Testis (tissue), 3 donors: ENCODE data around the gene MIGA2. TPM values are rescaled to one million over a fixed set of nuclear protein-coding genes. Genes with fewer than 3 reads are reported as not detected.
"Not testable (repeated sequence)": the region's sequence is repeated elsewhere in the genome, so short reads cannot be mapped to it uniquely, and the experiment has no call there.

Experiments
- DNase-seq: peaks from one replicate; pipeline ENCODE4 v3.0.0-alpha.2; 2019
- H3K27ac ChIP-seq, 2 donors: fragments of 200-600 bp; sonication (generic); one replicate each; pipeline ENCODE4 v1.5.1; 2019
- H3K27me3 ChIP-seq: fragments of 200-600 bp; sonication (generic); one replicate; pipeline ENCODE4 v1.5.1; 2019
- H3K36me3 ChIP-seq: fragments of 200-600 bp; sonication (generic); one replicate; pipeline ENCODE4 v1.5.1; 2017; ENCODE audit warnings: low read depth; ENCODE audit errors: missing control alignments
- H3K4me1 ChIP-seq: fragments of 200-600 bp; sonication (generic); one replicate; pipeline ENCODE4 v1.5.1; 2019
- H3K4me3 ChIP-seq, 2 donors: fragments of 200-600 bp; sonication (generic); one replicate each; pipeline ENCODE4 v1.5.1; 2017 to 2019
- H3K9me3 ChIP-seq: fragments of 200-600 bp; sonication (generic); one replicate; pipeline ENCODE4 v1.5.1; 2017
- POLR2A ChIP-seq: fragments of 450-650 bp; IDR thresholded peaks from one replicate; pipeline ENCODE4 v1.6.1; 2017; ENCODE audit warnings: antibody characterized with exemption, mild to moderate bottlenecking, moderate library complexity
- WGBS, 2 donors: methylation state at CpG; one replicate each; pipeline ENCODE4 v1.1.5; 2018; 5-methylcytosine and 5-hydroxymethylcytosine counted together
- intact Hi-C: fragments of 100-400 bp; cut with DNase I; formaldehyde crosslinking; loops from one replicate; pipeline ENCODE4 v1.15.1; 2023; ENCODE audit warnings: low total_unique reads
- polyA plus RNA-seq: library from polyadenylated mRNA; stranded (reverse); fragments of 350-450 nt; fragmentation: Illumina TruSeq; extraction: RNeasy Lipid Tissue Mini Kit (QIAGEN cat#74804); gene quantifications from one replicate; pipeline ENCODE4 v1.2.3, GENCODE V29; 2014; ENCODE audit warnings: low read depth, low replicate concordance; ENCODE audit not compliant: insufficient read depth
- total RNA-seq, 2 donors: library from RNA; depleted of rRNA; stranded (reverse); fragments of >200 nt; gene quantifications; one replicate each; pipeline ENCODE4 v1.2.3, GENCODE V29; 2016
- TF ChIP-seq, protein P1 (sequence below), 3 experiments: fragments of 450-650 bp in 2 of 3; fragments of 200-600 bp in 1 of 3; sonication (generic) in 1 of 3; IDR thresholded peaks; one replicate each; pipeline ENCODE4 v1.5.1; 2016 to 2019; ENCODE audit warnings: antibody characterized with exemption in 3 of 3, mild to moderate bottlenecking in 2 of 3, moderate library complexity in 1 of 3

MIGA2 gene
- total and polyA plus RNA-seq, 3 donors from 2014 or later, result 22.9 to 42.7 (median 42.0) TPM

DNA sequence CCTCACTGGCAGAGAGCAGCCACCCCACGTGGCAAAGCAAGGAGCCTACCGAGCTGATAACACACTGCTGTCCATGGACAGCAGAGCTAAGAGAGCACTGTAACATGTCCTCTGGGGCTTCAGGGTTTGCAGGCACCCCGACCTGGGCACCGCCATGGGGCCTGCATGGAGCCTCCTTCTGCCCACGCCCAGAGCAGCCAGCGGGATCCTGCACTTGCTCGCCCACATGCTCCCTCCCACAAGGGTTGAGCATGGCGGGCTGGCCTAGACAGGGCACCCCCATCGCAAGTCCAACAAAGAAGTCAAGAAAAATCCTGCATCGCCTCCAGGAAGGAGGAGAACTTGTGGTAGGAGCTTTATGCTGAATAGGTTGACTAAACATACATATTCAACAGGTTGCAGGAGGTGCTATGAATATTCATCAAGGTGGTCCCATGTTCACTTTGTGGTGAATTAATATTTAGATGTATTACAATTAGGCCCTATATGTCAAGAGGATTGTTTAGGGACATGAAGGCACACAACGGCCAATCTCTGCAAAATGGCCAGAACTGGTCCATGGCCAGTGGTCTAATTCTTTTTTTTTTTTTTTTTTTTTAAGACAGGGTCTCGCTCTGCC, 3.8 kb upstream of the MIGA2 start:
- intact Hi-C loops, result no loop called here
- Histone ChIP-seq H3K9me3 (no peaks in the 10 kb centered on the region), H3K27ac (no peak overlapping the region), H3K36me3 (no peaks in the 10 kb centered on the region), H3K4me1 (peaks cover 12% of the 10 kb centered on the region), H3K4me3 (no peak overlapping the region), H3K27me3 (no peaks in the 10 kb centered on the region)
- TF ChIP-seq, protein P1, sequence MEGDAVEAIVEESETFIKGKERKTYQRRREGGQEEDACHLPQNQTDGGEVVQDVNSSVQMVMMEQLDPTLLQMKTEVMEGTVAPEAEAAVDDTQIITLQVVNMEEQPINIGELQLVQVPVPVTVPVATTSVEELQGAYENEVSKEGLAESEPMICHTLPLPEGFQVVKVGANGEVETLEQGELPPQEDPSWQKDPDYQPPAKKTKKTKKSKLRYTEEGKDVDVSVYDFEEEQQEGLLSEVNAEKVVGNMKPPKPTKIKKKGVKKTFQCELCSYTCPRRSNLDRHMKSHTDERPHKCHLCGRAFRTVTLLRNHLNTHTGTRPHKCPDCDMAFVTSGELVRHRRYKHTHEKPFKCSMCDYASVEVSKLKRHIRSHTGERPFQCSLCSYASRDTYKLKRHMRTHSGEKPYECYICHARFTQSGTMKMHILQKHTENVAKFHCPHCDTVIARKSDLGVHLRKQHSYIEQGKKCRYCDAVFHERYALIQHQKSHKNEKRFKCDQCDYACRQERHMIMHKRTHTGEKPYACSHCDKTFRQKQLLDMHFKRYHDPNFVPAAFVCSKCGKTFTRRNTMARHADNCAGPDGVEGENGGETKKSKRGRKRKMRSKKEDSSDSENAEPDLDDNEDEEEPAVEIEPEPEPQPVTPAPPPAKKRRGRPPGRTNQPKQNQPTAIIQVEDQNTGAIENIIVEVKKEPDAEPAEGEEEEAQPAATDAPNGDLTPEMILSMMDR (IDR thresholded peaks at IDR 0.05), result no peak
- no peak for TF ChIP-seq POLR2A
- DNase-seq, result no peak
- WGBS, 2 donors, result 90 to 91% methylated on average over 10 to 12 of the region's 12 CpGs

DNA sequence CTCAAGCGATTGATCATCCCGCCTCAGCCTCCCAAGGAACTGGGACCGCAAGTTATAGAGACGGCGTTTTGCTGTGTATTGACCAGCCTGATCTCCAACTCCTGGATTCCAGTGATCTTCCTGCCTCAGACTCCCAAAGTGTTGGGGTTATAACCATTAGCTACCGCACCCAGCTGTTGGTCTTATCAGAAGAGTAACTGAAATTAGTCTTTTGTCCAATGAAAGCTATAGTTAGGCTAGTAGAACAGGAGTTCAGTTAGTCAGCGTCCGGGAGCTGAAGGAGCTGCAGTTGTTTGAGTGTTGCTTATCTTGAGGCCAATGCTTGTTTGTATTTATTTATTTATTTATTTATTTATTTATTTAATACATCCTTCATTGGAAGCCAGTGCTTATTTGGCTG, 3.2 kb upstream of the MIGA2 start:
- Histone ChIP-seq H3K27me3 (no peaks in the 10 kb centered on the region), H3K4me1 (peaks cover 18% of the 10 kb centered on the region), H3K27ac (no peak overlapping the region), H3K9me3 (no peaks in the 10 kb centered on the region), H3K36me3 (no peaks in the 10 kb centered on the region), H3K4me3 (no peak overlapping the region)
- no peak for TF ChIP-seq POLR2A
- TF ChIP-seq, protein P1 (IDR thresholded peaks at IDR 0.05), result no peak
- 93% methylated on average over 8 of the region's 8 CpGs for WGBS, 2 donors
- intact Hi-C loops, result no loop called here
- no peak for DNase-seq

DNA sequence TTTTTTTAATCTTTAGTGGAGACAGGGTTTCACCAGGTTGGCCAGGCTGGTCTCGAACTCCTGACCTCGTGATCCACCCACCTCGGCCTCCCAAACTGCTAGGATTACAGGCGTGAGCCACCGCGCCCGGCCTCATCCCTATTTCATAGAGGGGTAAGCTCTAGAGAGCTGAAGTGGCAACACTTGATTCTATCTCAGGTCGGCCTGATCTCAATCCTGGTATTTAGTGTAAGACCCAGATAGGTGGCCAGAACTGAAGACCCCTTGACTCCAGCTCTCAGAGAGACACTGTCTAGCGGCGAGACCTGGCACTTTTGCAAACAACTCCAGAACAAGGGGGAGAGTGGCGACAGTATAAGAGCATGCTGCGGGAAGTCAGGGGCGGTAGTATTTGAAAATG, 588 bp upstream of the MIGA2 start:
- H3K36me3 ChIP-seq, H3K9me3 ChIP-seq, intact Hi-C loops, DNase-seq, H3K27me3 ChIP-seq: not testable (repeated sequence)
- 13 to 46% methylated on average over 12 to 13 of the region's 13 CpGs for WGBS, 2 donors
- H3K27ac ChIP-seq, result peak overlapping the region in 1 of 2 donors; percentile 67
- H3K4me3 ChIP-seq, result peak overlapping the region; percentile 64 to 91
- peaks cover 16% of the 10 kb centered on the region for H3K4me1 ChIP-seq

DNA sequence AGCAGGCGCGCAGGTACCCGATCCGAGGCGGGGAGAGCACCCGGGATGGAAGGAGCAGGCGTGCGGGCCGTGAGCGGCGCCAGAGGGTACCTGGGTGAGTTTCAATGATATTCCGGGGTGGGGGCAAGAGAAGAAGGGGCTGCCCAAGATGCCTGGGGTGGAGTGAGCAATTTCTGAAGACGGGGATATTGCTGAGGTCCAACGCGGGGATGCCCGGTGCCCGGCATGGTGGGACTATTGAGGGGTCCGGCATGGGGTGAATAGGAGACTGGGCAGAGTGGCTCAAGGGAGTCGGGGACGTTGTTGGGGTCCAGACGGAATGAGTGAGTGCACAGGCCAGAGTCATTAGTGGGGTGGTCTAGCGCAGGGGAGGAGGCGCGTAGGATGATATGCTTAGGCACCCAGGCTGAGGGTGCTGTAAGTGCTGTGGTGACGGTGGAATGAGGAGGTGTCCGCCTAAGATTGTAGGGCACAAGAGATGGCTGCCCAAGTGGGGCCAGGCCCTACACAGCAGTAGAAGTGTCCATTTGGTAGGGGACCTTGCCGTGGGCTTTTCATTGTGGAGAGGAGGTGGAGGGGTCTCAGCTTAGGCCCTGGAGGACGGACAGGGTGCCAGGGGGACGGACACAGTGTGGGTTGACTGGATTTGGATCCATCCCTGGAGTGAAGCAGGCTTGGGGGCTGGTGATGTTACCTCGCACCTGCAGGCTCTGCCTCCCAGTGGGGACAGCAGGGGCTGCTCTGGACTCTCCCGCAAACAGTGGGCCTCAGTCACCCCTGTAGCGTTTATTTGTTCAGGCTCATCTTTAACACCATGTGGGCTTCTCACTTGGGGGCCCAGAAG, 719 bp downstream of the MIGA2 start:
- Histone ChIP-seq H3K4me1 (peaks cover 16% of the 10 kb centered on the region), H3K4me3 (peak overlapping the region; percentile 64 to 91), H3K36me3 (no peaks in the 10 kb centered on the region), H3K27ac (peak overlapping the region; percentile 48 to 56), H3K27me3 (no peaks in the 10 kb centered on the region), H3K9me3 (no peaks in the 10 kb centered on the region)
- no peak for DNase-seq
- intact Hi-C loops, result no loop called here
- no peak for TF ChIP-seq POLR2A
- TF ChIP-seq, protein P1 (IDR thresholded peaks at IDR 0.05), result no peak
- 1 to 4% methylated on average over 23 to 32 of the region's 32 CpGs for WGBS, 2 donors

DNA sequence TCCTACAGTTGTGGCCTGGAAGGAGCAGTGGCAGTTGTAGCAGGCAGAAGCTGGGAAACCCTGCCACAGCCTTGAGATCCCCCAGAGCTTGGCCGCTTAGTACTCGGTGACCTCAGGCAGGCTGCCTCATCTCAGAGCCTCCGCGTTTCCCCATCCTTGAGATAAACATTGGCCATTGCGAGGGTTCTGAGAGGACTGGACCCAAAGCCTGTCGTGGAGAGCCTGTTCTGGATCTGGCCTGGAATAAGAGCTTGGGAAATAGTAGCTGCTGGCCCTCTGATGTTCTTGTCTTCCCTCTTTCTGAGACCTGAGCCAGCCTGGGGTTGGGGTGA, 1.3 kb downstream of the MIGA2 start:
- DNase-seq, result peak; percentile 32
- H3K27me3 ChIP-seq, result no peaks in the 10 kb centered on the region
- H3K9me3 ChIP-seq, result no peaks in the 10 kb centered on the region
- peaks cover 16% of the 10 kb centered on the region for H3K4me1 ChIP-seq
- H3K36me3 ChIP-seq, result no peaks in the 10 kb centered on the region
- peak overlapping the region; percentile 7 to 48 for H3K27ac ChIP-seq
- WGBS, 2 donors, result 3 to 16% methylated on average over 6 of the region's 6 CpGs
- no peak overlapping the region for H3K4me3 ChIP-seq
- TF ChIP-seq, protein P1 (IDR thresholded peaks at IDR 0.05), result no peak
- TF ChIP-seq POLR2A, result no peak
- intact Hi-C loops, result no loop called here
